Left ventricle myocardium inferior (tissue), 1 donor: ENCODE data around the gene RUBCN. TPM values are rescaled to one million over a fixed set of nuclear protein-coding genes. Genes with fewer than 3 reads are reported as not detected.

Source experiments
- DNase-seq: peaks from one replicate; pipeline ENCODE4 v3.0.0-alpha.2; 2020
- H3K27ac ChIP-seq: fragments of 200-600 bp; replicated peaks from 2 replicates; pipeline ENCODE4 v1.8.0; 2021
- H3K27me3 ChIP-seq: fragments of 200-600 bp; 2 replicates; pipeline ENCODE4 v1.8.0; 2021; ENCODE audit warnings: low read depth
- H3K36me3 ChIP-seq: fragments of 200-600 bp; 2 replicates; pipeline ENCODE4 v1.8.0; 2021
- H3K4me1 ChIP-seq: fragments of 200-600 bp; 2 replicates; pipeline ENCODE4 v1.8.0; 2021
- H3K4me3 ChIP-seq: fragments of 200-600 bp; 2 replicates; pipeline ENCODE4 v1.8.0; 2021; ENCODE audit warnings: mild to moderate bottlenecking, moderate library complexity
- H3K9me3 ChIP-seq: fragments of 200-600 bp; replicated peaks from 2 replicates; pipeline ENCODE4 v1.8.0; 2021
- CTCF ChIP-seq: fragments of 200-600 bp; IDR thresholded peaks from 2 replicates; pipeline ENCODE4 v1.8.0; 2021; ENCODE audit warnings: antibody characterized with exemption, mild to moderate bottlenecking, borderline replicate concordance
- intact Hi-C: fragments of 100-400 bp; cut with micrococcal nuclease; formaldehyde crosslinking; loops from one replicate; pipeline ENCODE4 v1.11.0; 2022
- total RNA-seq: library from RNA; stranded (reverse); fragmentation: NEBNext Ultra II Directional; extraction: Animal tissue kit (Norgen Biotek cat#: 25700); gene quantifications from one replicate; pipeline ENCODE4 v1.2.1, GENCODE V29; 2021
- donor health status: DM: no; HTN: yes; CAD: no; lungs with severe emphysema.

RUBCN gene
- total RNA-seq, 1 donor from 2014 or later: 23.3 TPM

GRCh38 chr3:197697355-197697754, 39.3 kb downstream of the RUBCN start:
- Histone ChIP-seq H3K27me3 (no peaks in the 10 kb centered on the region), H3K27ac (no peak overlapping the region), H3K36me3 (peaks cover 98% of the 10 kb centered on the region), H3K9me3 (no peaks in the 10 kb centered on the region), H3K4me3 (no peak overlapping the region), H3K4me1 (no peaks in the 10 kb centered on the region)
- intact Hi-C loops: no loop called here
- TF ChIP-seq CTCF: no peak
- no peak for DNase-seq

GRCh38 chr3:197694251-197694650, 42.5 kb downstream of the RUBCN start:
- H3K36me3 ChIP-seq: peaks cover 90% of the 10 kb centered on the region

GRCh38 chr3:197692641-197693040, 44.1 kb downstream of the RUBCN start:
- Histone ChIP-seq H3K9me3 (no peaks in the 10 kb centered on the region), H3K27ac (no peak overlapping the region), H3K4me3 (no peak overlapping the region), H3K4me1 (peaks cover 13% of the 10 kb centered on the region), H3K27me3 (no peaks in the 10 kb centered on the region), H3K36me3 (peaks cover 91% of the 10 kb centered on the region)
- intact Hi-C loops: no loop called here
- no peak for TF ChIP-seq CTCF
- DNase-seq: no peak

More at GRCh38 chr3:197694251-197694650, 42.5 kb downstream of the RUBCN start:
- intact Hi-C loops: no loop called here
- Histone ChIP-seq H3K9me3 (no peaks in the 10 kb centered on the region), H3K4me1 (peaks cover 11% of the 10 kb centered on the region), H3K27me3 (no peaks in the 10 kb centered on the region), H3K4me3 (no peak overlapping the region), H3K27ac (no peak overlapping the region)
- DNase-seq: no peak
- TF ChIP-seq CTCF: no peak

GRCh38 chr3:197690754-197691153, 46.0 kb downstream of the RUBCN start:
- peak overlapping the region; percentile 18 for H3K27ac ChIP-seq
- no peak overlapping the region for H3K4me3 ChIP-seq

GRCh38 chr3:197687570-197687969, 49.1 kb downstream of the RUBCN start:
- Histone ChIP-seq H3K9me3 (no peaks in the 10 kb centered on the region), H3K36me3 (peaks cover 71% of the 10 kb centered on the region), H3K4me1 (peaks cover 17% of the 10 kb centered on the region), H3K4me3 (no peak overlapping the region), H3K27ac (no peak overlapping the region), H3K27me3 (no peaks in the 10 kb centered on the region)
- peak; percentile 20 for DNase-seq
- no peak for TF ChIP-seq CTCF
- intact Hi-C loops: no loop called here

More at GRCh38 chr3:197690754-197691153, 46.0 kb downstream of the RUBCN start:
- H3K36me3 ChIP-seq: peaks cover 76% of the 10 kb centered on the region
- intact Hi-C loops: no loop called here
- no peaks in the 10 kb centered on the region for H3K27me3 ChIP-seq
- no peaks in the 10 kb centered on the region for H3K9me3 ChIP-seq
- DNase-seq: no peak
- peaks cover 17% of the 10 kb centered on the region for H3K4me1 ChIP-seq
- no peak for TF ChIP-seq CTCF
